NCI-H2196 treated with DMSO at 0.1 percent for 48 hours (cell line): Measurements from ENCODE around the gene SLC16A6.
"Not testable (repeated sequence)": the region's sequence is repeated elsewhere in the genome, so short reads cannot be mapped to it uniquely, and the experiment has no call there.

Experiments
- DNase-seq: peaks from one replicate; lab custom pipeline; 2025; ENCODE audit not compliant: unreplicated experiment; lab: John Stamatoyannopoulos, UW

The SLC16A6 gene

DNA sequence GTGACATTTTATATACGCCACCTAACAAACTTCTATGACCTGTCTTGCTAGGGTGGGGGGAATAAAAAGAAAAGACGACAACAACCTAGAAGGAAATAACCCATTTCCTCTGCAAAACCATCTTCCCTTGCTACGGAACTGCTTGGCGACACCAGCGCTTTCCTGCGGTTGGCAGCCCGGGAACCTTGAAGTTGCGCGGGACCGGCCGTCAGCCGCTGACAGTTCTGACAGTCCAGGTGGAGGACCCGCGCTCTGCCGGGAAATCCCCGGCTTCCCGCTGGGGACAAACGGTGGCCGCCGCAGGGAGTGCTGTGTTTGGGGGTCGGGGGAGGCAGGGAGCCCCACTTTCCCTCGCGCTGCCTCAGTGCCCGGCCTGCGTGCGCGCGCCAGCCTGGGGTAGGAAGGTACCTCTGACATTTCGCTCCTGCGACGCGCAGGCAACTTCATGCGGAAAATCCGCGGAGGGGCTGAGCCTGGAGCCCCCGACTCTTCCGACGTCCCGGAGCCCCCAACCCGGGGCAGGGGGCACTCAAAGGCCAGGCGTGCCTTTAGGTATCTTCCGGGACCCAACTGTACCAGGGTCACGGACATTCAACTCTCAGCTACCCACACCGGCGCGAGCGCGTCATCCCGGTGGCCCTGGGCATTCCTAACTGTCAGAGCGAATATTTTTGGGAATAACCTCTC, 516 bp downstream of the SLC16A6 start:
- DNase-seq = no peak

DNA sequence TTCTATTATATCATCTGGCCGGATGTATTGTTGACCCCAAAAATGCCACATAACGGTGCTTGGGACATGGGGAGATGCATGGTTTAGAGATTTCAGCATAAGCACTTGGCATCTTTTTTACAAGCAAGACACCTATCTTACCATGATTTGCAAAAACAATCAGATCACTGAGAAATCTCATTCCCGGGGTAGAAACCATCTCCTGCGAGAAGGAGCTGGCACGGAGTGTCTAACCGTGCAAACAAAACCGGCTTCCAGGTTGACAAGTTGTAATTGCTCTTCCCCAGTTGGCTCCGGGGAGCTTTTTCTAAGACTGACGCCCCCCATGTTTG, 1.0 kb downstream of the SLC16A6 start:
- no peak for DNase-seq

DNA sequence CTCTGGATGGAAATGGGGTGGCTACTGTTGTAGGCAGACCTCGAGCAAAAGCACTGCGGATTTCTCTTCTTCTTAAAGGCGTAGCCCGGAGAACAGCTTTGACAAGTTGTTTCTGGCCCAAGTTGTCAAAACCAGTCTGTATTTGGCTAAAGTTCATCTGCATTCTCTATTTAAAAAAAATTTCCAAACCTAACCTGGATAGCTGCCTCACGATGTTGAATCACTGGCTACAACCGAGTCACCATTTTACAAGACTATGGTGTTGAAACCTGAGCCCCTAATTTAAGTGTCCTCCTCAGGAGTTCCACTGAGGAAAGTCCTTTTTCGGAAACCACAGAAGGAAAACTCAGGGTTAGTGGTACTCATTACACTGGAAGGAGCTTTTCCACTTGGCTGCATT, 1.5 kb downstream of the SLC16A6 start:
- DNase-seq = no peak

DNA sequence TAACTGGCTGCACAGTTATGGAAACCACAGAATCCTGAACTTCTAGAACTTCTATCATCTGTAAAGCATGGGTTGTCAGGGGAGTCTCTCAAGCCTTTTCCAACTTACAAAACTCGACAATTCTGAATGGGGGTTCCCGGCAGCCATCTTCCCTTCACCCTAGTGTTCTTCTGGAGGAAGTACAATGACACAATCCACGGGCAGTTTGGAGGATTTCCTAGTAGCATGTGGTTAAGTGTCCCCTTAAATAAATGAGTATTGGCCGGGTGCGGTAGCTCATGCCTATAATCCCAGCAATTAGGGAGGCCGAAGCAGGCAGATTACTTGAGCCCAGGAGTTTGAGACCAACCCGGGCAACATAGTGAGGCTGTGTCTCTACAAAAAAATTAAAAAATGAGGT, 2.1 kb downstream of the SLC16A6 start:
- DNase-seq = no peak

DNA sequence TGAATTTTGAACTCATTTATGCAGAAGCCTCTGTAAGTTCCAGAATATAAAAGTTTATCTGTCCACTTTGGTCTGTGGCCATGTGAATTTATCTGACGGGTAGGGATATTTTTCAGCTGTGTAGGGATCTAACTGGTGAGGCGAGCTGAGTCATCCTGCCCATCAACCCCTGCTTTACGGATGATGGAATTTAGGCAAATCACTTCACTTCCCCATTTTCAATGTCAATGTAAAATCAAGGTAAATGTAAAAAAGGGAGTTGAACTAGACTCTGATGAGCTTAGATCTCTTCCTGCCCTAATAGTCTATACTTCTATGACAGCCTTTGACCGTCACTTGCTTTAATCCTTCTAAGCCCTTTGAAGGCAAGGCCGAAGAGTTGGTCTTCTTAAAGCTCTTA, 2.6 kb downstream of the SLC16A6 start:
- no peak for DNase-seq

DNA sequence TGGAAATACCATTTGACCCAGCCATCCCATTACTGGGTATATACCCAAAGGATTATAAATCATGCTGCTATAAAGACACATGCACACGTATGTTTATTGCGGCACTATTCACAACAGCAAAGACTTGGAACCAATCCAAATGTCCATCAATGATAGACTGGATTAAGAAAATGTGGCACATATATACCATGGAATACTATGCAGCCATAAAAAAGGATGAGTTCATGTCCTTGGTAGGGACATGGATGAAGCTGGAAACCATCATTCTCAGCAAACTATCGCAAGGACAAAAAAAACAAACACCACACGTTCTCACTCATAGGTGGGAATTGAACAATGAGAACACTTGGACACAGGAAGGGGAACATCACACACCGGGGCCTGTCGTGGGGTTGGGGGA, 9.0 kb downstream of the SLC16A6 start:
- not testable (repeated sequence) for DNase-seq

DNA sequence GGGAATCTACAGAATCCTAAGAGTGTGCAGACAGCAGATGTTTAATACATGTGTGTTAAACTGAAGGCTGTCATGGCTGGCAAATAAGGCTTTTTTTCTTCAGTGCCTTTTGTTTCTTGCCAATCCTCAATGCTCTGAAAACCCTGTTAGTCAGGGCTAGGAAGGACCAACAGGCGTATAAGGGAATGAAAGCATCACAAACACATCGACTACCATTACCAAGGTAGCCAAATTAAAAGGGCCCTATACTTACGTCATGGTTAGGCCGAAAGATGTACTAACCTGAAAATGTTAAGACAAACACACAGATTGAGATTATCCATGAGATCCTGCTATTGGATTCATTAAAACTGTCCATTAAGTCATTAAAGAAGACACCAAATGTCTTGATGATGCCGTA, 13.1 kb downstream of the SLC16A6 start:
- DNase-seq = no peak

DNA sequence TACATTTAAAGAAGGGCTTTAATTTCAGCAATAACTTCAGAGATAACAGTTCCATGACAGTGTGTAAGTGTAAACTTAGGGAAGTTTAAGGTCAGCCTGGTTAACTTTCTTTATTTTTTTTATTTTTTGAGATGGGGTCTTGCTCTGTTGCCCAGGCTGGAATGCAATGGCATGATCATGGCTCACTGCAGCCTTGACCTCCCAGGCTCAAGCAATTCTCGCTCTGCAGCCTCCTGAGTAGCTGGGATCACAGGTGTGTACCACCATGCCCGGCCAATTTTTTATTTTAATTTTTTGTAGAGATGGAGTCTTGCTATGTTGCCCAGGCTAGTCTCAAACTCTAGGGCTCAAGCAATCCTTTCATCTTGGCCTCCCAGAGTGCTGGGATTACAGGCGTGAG, 14.6 kb downstream of the SLC16A6 start:
- not testable (repeated sequence) for DNase-seq

DNA sequence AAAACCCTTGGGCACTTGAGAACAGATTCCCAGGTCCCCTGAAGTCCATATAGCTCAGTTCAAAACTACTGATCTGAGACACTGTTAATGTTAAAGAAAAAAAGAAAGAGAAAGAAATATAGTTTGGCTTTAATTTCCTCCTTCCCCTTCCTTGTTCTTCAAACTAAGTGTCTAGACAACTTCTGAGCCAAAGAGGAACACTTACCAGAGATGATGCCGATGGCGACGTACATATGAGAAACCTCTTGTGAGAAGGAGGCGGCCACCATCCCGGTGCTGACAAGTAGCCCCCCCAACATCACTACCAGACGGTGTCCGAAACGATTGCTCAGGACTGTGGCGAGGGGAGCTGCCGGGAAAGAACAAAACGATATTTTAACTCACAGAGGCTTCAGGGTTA, 17.2 kb downstream of the SLC16A6 start:
- no peak for DNase-seq

DNA sequence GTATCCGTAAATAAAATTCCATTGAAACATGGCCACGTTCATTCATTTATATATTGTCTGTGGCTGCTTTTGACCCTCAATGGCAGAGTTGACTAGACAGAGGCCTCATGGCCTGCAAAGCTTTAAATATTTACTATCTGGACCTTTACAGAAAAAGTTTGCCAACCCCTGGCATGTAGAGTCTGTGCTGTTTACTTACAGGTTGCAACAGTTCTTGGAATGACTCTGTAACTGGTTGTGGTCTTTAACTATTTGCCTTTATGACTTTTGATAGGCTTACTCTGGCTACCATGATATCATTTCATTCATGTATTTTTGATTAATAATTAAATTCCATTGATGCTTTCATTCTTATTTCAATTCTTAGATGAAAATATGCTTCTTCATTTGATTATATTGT, 25.1 kb downstream of the SLC16A6 start:
- DNase-seq = not testable (repeated sequence)

DNA sequence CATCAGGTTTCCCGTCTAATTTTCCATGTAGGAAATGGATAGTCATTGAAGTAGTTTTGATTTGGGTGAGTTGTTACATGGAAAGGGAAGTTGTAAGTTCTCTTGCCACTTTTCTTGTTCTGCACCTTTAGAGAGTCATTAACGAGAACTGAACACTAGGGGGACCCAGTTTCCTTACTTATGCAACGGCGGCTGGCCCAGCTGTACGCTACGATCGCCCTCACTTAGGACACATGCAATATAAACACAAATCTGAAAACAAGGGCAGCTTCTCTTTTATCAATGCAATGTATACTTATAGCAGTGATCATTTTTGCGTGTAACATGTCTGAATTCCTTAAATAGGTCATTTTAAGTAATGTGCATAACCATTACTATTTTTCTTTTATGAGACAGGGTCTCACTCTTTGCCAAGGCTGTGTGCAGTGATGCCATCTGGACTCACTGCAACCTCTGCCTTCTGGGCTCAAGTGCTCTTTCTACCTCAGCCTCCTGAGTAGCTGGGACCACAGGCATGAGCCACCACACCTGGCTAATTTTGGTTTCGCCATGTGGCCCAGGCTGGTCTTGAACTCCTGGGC, 27.7 kb downstream of the SLC16A6 start:
- peak; percentile 33 for DNase-seq

DNA sequence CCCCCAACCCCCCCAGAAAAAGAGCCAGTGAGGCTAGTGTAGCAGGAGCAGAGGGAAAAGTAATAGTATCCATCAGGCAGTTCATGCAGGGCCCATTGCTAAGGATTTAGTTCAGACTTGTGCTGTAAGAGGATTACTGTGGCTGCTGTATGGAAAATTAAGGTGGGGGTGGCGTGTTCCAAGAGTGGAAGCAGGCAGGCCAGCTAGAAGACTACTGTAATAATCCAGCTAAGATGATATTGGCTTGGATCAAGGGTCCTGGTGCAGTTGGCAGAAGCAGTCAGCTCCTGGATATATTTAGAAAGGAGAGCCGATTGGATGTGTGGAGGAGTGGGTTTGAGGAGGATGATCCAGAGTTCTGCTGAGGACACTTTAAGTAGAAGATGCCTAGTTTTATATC, 28.5 kb downstream of the SLC16A6 start:
- not testable (repeated sequence) for DNase-seq

DNA sequence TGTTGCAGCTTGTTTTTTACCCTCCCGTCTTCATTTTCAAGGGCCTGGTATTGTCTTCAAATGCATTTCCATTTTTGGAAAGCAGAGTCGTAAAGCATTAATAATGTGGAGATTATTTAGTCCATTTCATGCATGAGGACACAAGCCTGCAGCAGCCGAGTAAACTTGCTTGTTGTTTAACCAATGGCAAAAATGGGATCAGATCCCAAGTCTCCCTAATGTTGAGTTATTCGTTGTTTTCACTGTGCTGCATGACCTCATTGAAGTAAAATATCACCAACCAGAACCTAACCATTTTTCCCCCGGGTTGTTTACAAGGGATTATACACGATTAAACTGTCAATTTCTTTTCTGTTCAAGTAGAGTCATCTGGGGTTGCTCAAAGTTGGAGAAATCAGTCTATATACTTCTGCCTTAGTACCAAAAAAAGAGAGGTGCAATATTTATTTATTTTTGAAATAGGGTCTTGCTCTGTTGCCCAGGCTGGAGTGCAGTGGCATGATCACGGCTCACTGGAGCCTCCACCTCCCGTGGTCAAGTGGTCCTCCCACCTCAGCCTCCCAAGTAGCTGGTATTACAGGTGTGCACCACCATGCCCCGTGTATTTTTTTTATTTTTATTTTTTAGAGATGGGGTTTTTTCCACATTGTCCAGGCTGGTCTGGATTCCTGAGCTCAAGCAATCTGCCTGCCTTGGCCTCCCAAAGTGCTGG, 30.7 kb downstream of the SLC16A6 start:
- no peak for DNase-seq

DNA sequence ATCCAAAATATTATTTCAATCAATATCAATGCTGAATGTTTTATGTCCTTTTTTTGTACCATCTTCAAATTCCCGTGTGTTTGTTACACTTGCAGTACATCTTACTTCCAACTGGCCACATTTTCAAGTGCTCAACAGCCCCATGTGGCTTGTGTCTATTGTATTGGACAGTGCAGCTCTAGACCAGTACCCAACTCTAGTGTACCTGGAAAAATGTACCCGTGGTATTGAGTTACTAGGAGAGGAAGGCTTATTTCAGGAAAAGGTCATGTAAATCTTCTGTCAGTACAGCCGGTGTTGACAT, 31.3 kb downstream of the SLC16A6 start:
- not testable (repeated sequence) for DNase-seq

DNA sequence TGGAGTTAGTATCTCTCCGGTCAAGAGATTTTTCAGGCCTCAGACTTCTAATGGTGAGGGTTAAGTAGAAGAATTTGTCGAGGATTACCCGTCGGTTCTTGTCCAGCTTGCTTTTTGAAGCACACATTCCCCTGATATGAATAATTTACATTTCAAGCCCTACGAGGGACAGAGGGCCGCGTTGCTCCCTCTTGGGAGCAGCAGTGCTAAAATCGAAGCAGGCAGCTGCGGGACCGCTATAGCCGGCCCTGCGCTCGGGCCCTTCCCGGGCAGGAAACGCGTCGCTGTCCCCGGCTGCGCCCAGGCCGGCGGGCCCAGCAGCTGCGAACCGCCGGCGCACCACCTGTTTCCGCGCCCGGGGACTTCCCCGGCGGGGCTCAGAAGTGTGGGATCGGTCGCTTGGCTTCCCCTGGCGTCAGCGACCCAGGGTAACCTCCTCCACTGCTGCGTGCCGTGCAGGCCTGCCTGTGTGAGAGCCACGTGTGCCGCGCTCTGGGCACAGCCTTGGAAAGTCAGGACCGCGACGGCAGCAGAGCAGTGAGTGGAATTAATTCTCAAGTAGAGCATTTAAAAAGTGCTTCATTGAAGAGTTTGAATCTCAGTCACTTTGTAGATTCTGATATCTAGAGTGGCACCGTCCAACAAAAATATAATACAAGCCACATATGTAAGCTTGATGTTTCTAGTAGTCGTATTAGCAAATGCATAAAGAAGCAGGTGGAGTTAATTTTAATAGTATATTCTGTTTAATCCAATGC, 31.9 kb downstream of the SLC16A6 start:
- DNase-seq = not testable (repeated sequence)

DNA sequence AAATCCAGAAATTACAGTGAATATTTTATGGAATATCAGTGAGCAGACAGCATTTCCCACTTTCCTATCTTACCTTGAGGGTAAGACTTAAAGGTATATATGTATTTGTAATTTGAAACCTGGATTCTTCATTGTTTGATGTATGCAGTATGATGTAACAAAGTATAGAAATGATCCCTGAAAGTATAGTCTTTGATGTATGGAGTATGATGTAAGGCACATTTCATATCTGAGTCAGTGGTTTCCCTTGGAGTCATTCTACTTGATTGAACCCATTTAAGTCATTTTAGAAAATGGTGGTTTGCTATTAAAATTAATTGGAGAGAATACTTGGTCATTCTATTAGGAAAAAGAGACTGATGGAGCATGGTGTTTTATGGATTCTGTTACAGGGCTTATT, 33.0 kb downstream of the SLC16A6 start:
- no peak for DNase-seq

DNA sequence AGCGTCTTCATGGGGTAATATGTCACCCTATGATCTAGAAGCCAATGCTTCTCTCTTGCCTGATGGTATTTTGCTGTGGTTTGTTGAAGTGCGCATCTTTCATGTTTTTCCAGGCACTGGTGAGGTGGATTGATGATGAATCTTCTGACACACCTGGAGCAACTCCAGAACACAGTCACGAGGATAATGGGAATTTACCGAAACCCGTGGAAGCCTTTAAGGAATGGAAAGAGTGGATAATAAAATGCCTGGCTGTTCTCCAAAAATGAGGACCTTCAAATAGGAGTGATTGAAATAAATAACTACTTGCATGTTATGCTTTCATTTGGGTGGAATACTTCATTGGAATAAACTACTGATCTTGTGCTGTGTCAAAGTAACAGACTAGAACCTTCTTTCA, 34.2 kb downstream of the SLC16A6 start:
- DNase-seq = not testable (repeated sequence)

DNA sequence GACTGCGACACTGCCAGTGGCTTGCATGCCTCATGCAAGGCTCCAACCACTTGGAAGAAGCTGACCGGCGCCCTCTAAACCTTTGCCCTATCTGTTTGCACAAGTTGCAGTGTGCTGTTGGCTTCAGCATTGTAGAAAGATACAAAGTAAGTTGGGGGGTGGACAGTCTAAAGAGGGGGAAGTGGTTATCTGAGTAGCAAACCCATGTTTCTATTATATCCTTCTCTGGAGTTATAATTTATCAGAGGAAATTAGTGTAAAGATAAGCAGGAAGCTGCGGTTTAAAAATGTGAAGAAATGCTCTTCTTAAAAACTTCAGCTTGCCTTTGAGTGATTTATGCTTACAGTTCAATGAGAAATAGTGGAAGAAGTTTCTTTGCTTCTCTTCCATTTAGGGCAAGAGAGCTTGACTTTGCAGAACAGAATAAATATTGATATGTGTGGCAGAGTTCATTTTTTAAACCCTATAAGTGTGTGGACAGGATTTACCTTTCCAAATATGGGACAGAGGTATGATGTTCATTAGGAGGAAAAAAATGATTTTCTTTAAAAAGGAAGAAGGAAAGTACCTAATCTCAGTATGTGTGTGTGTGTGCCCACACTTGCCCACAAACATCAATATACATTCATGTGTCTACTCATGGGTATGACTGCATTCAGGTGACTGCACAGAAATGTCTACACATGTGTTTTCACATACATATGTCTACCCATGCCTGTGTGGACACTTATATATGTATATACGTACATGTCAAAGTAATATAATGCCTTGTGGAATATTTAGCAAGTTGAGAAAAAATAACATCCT, 35.0 kb downstream of the SLC16A6 start:
- DNase-seq = no peak

DNA sequence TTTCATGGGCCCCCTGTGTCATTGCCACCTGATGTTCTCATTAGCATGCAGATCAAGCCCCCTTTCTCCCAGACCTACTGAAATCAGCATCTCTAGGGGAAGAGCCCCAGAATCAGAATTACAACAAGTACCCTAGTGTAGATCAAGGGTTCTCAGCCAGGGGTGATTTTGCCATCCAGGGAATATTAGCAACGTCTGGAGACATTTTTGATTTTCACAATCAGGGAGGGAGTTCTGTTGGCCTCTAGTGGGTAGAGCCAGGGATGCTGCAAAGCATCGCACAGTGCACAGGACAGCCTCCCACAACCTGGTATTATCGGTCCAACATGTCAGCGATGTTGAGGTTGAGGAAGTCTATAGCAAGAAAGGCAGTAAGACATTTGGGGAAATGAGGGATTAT, 35.8 kb downstream of the SLC16A6 start:
- DNase-seq = no peak

DNA sequence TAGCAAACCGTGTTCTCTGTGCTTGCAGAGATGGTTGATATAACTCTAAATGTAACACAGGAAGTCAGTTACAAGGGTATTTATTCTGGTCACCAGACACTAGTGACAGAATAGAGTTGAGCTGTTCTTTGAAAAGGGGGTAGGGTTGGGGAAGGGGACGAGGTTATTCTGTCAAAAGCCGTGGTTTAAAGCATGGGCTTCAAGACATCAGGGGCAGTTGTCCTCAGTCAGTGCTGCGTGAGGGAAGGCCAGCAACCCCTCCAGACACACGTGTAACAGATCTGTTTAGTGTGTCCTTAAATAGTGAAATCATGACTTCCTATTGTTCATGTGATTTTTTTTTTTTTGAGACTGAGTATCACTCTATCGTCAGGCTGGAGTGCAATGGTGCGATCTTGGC, 37.5 kb downstream of the SLC16A6 start:
- DNase-seq = not testable (repeated sequence)

DNA sequence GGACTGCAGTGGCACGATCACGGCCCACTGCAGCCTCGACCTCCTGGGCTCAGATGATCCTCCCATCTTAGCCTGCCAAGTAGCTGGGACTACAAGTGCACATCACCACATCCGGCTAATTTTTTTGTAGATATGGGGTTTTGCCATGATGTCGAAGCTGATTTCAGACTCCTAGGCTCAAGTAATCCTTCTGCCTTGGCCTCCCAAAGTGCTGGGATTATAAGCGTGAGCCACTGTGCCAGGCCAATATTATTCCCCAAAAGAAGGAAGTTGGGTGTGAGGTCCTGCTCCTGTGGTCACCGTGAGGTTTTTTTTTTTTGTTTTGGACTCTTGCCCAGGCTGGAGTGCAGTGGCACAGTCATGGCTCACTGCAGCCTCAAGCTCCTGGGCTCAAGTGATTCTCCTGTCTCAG, 41.6 kb downstream of the SLC16A6 start:
- DNase-seq = no peak
